ENCODE results near the gene PLAGL1.
A peak's percentile ranks its signal among the peaks of the same experiment; 100 is the strongest.

PLAGL1 gene

DNA sequence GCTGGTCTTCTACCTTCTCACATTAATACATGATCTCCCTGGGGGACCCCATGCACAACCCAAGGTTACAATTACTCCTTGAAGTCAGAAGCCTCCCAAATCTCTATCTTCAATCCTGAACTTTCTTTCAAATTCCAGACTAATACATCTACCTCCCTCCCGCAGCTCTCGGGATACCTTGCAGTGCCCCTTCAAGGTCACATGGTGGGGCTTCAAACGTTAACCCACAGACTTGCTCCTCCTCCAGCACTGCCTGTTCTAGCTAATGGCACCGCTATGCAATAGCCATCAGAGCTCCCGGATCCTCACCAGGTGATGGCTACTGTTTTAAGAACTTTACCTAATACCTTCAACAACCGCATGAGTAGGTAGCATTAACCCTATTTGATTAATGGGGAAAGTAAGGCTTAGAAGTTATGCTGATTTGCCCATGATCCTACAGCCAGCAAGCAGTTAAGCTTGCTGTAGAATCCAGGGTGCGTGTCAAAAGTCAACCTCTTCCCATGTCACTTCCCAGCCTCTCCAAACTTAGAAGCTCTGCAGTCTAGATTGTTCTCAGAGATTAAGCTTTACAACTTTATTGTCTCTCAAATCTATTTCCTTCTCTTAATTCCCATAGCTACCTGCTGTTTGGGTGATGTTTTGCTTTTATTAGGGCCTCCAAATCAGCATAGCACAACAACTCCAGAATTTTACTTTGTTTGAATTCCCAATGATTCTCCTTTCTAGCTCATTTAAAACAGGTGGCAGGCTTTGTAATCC lies 44.7 kb downstream of the PLAGL1 start:
- no peak for DNase-seq

- DNase-seq, result no peak
Observed at GRCh38 chr6:143961886-143962878, 45.9 kb downstream of the PLAGL1 start.

DNA sequence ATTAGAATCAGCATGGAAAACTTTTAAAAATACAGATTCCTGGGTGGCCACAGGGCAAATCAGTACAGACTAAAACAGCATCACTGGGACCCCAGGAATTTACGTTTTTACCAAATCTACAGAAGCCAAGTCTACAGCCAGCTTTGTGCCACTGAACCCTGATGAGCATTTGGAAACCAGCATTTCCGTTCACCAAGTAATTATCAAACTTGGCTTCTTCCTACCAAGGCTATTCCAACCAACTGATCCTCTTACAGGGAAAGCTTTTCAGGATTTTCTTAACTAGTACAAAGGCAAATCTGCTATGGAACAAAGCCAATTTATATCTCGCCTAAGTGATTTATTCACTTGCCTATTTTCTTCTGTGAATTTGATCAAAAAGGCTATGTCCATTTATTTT lies 47.0 kb downstream of the PLAGL1 start:
- DNase-seq, result no peak

DNA sequence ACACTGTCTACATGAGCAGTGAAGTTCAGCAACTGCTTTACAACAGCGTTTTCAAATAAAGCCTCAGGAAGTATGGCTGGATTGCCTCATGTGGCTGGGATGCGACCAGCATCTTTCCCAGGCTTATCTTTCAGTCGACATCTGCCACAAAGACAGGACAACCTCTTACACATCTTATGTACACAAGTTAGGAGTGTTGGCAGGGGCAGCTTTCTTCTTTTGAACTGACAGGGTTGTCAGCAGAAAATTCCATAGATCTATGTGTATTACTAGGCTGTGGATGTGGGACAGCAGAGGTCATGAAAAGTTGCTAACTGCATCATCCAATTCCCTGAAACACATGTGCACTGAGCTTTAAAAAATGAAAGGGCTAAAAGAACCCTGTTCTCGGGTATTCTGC lies 48.1 kb downstream of the PLAGL1 start:
- DNase-seq, result peak; percentile 8

DNA sequence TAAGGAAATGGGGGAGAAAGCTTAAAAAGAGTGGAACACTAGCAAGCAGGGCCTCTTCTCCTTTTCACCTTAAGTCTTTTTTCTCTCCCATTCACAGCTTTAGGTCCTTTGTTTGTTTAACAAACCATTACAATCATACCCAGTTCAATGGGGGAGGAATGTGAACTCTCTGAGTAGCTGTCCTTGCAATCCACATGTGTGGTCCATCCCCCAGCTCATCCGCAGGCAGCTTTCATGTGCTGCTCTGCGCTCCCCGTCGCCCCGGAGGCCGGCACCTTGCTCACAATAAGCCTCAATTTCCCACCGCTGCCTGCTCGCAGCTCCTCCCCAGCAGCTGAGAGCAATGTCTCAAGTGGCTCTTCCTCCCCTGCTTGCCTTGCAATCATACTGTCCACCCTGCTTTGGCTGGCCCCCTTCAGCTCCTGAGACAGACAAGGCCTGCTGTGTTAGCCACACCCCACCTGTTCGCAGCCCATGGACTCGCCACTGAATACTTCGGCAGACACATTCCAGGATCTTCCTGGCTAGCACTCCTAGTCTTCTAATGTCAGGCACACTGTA lies 49.1 kb downstream of the PLAGL1 start:
- DNase-seq, result no peak

DNA sequence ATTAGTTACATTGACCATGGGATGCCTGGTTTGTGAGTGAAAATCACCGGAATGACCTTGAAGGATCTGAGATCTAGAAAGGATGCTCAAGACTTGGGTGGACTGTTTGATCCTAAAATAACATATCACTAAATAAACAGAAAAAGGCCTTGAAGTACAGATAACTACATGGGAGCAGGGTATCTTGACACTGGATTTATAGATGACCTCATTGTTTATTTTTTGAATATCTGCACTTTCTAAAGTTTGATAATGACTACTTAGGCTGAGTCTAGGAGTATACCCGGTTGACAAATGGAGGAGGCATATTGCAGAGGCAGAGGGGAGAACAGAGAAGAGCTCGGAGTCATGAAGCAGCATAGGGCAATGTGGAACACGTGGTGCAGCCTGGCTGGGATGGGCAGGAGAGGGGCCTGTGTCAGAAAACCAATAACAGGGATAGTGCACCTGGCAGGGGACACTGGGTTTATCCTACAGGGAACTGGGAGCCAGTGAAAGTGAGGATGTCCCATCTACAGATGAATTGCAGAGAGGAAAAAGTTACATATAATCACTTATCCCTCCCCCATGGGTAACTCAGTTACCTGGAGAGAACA lies 50.3 kb downstream of the PLAGL1 start:
- DNase-seq, result no peak

GRCh38 chr6:143955971-143956370 lies 52.1 kb downstream of the PLAGL1 start:
- no peak for DNase-seq

- DNase-seq, result no peak
Observed at GRCh38 chr6:143953922-143954321, 54.1 kb downstream of the PLAGL1 start.

DNA sequence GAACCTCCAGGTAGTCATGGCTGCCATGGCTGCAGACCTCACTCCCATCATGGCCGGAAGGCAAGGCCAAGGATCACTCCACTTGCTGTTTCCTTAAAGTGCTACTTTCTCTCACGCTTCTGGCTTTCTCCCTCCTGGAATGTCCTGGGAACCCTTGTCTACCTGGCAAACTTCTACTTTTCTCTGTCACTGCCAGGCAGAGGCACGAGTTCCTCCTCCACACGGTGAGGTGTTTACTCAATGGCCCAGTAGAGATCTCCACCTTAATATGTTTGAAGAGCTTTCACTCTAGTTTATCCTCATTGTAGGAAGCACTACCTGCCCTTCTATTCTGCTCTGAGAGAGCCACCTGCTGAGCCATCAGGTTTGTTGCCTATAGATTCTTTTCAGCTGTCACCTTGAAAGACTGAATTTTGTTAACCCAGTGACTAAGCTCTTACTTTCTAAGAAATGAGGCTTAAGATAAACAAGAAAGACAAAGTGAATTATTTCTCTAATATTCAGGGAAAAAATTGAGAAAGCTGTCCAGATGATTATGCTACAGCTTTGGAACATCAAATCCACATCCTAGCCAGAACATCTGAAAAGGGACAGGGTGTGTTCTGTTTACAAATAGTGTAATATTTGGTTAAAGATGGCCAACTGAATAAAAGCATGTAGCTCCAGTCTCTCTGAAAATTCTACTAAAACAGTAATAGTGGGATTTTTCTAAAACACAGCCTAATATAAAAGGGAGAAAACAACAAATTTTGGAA lies 54.9 kb downstream of the PLAGL1 start:
- DNase-seq, result peak; percentile 8

GRCh38 chr6:143952060-143952778 lies 55.8 kb downstream of the PLAGL1 start:
- no peak for DNase-seq

GRCh38 chr6:143950875-143951274 lies 57.2 kb downstream of the PLAGL1 start:
- DNase-seq, result no peak

- DNase-seq, result no peak
Observed at GRCh38 chr6:143949962-143950361, 58.1 kb downstream of the PLAGL1 start.

- no peak for DNase-seq
Observed at GRCh38 chr6:143949535-143949934, 58.5 kb downstream of the PLAGL1 start.

- DNase-seq, result no peak
Observed at GRCh38 chr6:143948208-143948607, 59.9 kb downstream of the PLAGL1 start.

- peak; percentile 68 for DNase-seq
Observed at GRCh38 chr6:143941852-143942627, 66.0 kb downstream of the PLAGL1 start.

DNA sequence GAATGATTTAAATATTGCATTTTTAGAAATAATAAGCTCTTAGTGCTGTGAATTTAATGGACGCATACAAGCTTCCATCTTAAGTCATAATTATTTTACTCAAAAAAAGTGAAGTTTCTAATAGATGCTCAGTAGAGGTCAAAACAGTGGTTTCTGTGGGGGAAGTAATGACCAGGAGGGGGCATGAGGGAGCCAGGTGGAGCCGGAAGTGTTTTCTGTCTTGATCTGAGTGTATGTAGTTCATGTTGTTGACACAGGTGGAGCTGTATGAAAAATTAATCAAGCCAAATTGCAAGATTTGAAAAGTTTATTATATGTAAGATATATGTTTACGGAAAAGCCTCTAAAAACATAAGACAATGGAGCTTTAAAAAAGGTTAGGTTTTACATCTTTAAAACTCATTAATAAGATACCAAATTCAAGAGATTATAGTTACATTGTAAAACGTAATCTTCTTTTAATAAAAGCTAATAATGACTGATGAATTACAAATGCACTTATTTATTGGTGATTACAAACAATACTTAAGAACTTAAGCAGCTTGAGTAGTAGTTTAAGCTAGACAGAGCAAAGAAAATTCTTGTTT lies 68.0 kb downstream of the PLAGL1 start:
- DNase-seq, result peak; percentile 71

DNA sequence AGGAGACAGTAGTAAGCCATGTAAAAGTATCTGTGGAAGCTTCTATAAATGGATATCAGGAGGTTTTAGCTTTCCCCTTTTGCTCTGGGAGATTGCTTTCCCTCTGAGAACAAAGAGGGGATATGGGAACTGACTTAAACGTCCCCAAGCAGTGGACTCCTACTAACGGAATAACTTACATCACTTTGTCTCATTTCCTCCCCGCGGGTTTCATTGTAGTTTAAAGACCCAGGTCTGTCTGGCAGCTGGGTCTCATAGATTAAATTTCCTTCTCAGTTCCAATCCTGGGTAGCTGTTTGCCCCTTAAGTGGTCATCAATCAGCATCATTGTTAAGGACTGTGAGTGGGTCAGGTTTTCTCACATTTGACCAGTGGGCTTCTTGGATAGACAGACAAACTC lies 68.7 kb downstream of the PLAGL1 start:
- no peak for DNase-seq

DNA sequence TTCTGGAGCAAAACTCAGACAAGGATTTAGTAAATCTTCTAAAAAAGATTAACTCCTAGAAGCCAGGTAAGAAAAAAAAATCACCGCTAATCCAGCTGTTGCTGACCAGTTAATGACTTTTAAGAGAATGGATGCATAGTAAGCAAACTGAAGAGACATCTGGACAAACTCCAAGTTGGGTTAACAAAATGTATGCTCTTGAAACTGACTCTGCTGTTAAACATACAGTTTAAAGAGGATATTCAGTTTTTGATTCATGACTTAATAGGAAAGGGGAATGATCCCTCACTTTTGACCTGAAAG lies 70.4 kb downstream of the PLAGL1 start:
- no peak for DNase-seq

GRCh38 chr6:143936778-143937667 lies 71.0 kb downstream of the PLAGL1 start:
- no peak for DNase-seq

GRCh38 chr6:143936347-143936746 lies 71.7 kb downstream of the PLAGL1 start:
- no peak for DNase-seq

Measured in DMS53 (cell line).